ENCODE results near the gene CDKAL1.

The CDKAL1 gene

DNA sequence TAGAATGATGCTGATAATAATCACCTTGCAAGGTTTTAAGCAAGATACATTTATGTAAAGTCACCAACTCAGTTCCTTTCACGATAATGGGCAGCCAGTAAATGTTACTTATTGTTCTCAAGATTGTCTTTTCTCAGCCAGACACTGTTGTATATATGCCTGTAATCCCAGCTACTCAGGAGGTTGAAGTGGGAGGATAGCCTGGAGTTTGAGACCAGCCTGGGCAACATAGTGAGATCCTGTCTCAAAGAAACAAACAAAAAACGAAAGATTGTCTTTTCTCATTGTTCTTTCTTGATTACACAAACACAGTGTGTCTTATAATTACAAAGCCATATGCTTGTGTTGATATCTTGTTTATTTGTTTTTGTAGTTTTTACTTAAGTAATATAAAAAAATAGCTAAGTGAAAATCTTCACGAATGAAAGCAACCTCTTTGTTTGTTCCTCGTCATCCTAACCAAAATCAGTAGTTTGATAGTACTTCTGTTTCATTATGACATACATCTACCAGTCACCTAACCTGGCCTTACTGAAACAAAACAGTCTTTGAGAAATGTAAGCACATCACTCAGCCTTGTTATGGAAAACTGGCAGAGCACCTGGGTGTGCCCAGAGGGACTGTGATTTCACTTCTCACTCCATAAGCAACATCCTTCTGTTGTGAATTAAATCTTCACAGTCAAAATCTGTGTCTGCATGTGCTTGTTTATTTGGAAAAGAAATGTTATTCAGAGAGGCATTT is 623.1 kb downstream of the CDKAL1 start:
- Mint-ChIP-seq H3K4me1 (ENCODE audit: low read depth) (no peaks in the 10 kb centered on the region), H3K4me3 (no peak overlapping the region), H3K9me3 (no peaks in the 10 kb centered on the region), H3K27me3 (no peaks in the 10 kb centered on the region), H3K36me3 (ENCODE audit: low read depth) (no peaks in the 10 kb centered on the region), H3K27ac (no peak overlapping the region)
- intact Hi-C loops (cut with micrococcal nuclease), result no loop called here

DNA sequence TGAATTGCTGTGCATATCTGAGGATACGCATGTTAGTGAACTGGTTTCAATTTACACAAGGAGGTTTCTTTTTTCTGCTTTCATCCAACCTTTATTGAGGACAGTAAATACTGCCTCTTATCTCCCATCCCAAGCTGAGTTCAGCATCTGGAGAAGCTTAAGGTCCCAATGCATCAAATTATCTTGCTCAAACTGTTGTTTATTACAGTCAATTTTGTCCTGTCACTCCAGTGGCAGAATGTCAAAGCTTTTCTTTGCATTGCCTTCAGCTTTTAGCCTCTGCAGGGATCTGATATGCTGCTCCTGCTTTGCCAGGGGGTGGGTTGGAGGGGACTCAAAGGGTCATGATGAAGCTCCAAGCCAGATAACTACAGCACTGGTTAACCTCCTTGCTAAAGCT is 623.9 kb downstream of the CDKAL1 start:
- no peak overlapping the region for H3K4me3 Mint-ChIP-seq
- H3K27ac Mint-ChIP-seq, result no peak overlapping the region
- no peaks in the 10 kb centered on the region for H3K9me3 Mint-ChIP-seq
- no peaks in the 10 kb centered on the region for H3K36me3 Mint-ChIP-seq (ENCODE audit: low read depth)
- intact Hi-C loops (cut with micrococcal nuclease), result no loop called here
- H3K4me1 Mint-ChIP-seq (ENCODE audit: low read depth), result no peaks in the 10 kb centered on the region
- H3K27me3 Mint-ChIP-seq, result no peaks in the 10 kb centered on the region

DNA sequence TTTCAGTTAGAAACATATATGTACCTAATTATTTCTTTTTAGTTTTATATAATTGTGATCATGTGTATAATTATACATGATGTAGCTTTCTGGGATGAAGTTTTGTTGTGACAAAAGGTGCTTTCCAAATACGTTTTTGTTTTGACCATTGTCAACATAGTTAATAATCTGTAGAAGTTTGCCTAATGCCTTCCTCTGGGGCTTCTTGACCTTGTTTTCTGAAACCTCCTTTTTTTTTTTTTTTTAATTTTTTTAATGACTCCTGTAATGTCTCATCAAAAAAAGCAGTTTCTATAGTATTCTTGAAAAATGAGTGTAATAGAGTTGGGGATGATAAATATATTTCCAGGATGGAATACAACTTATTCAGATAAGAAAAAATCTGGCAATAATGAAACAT is 624.6 kb downstream of the CDKAL1 start:
- Mint-ChIP-seq H3K4me3 (no peak overlapping the region), H3K36me3 (ENCODE audit: low read depth) (no peaks in the 10 kb centered on the region), H3K27ac (no peak overlapping the region), H3K27me3 (no peaks in the 10 kb centered on the region), H3K9me3 (no peaks in the 10 kb centered on the region), H3K4me1 (ENCODE audit: low read depth) (no peaks in the 10 kb centered on the region)
- intact Hi-C loops (cut with micrococcal nuclease), result no loop called here

GRCh38 chr6:21159465-21159864 is 625.2 kb downstream of the CDKAL1 start:
- intact Hi-C loops (cut with micrococcal nuclease), result no loop called here
- Mint-ChIP-seq H3K27ac (no peak overlapping the region), H3K9me3 (no peaks in the 10 kb centered on the region), H3K36me3 (ENCODE audit: low read depth) (no peaks in the 10 kb centered on the region), H3K27me3 (no peaks in the 10 kb centered on the region), H3K4me1 (ENCODE audit: low read depth) (peaks cover 2% of the 10 kb centered on the region), H3K4me3 (no peak overlapping the region)

- Mint-ChIP-seq H3K4me1 (ENCODE audit: low read depth) (peaks cover 14% of the 10 kb centered on the region), H3K9me3 (no peaks in the 10 kb centered on the region), H3K27me3 (no peaks in the 10 kb centered on the region), H3K4me3 (no peak overlapping the region), H3K36me3 (ENCODE audit: low read depth) (no peaks in the 10 kb centered on the region), H3K27ac (no peak overlapping the region)
- intact Hi-C loops (cut with micrococcal nuclease), result loop anchor here (10.0 kb wide), 1 partner anchor 423 kb away; no protein-coding TSS in a partner anchor
These were observed 627.5 kb downstream of the CDKAL1 start for GRCh38 chr6:21161707-21162106.

DNA sequence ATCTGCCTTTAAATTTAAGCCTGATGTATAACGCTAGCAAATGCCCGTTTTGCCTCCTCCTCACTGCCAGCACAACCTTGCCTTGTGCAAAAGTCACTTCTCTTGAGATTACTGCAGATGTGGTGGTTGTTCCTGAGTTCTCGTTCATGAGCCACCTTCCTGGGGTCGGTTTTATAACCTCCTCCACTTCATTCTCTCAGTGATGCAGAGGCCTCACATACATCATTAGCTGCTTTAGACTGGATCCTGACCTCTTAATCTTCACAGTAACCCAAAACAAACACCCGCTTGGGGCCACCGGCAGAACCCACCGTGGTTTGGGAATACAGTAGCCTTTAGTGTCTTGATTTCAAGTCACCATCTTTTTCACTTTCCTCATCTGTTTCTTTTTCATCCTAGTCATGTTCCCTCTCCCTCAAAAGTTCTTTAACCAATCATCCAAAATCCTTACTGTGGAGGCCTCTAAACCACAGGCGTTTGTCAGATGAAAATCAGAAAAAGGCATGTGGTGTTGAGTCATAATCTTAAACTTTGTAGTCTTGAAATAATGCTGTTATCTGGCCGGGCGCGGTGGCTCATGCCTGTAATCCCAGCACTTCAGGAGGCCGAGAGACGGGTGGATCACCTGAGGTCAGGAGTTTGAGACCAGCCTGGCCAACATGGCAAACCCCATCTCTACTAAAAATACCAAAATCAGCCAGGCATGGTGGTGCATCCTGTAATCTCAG is 629.0 kb downstream of the CDKAL1 start:
- H3K4me3 Mint-ChIP-seq, result no peak overlapping the region
- no peak overlapping the region for H3K27ac Mint-ChIP-seq
- H3K27me3 Mint-ChIP-seq, result no peaks in the 10 kb centered on the region
- H3K9me3 Mint-ChIP-seq, result no peaks in the 10 kb centered on the region
- peaks cover 14% of the 10 kb centered on the region for H3K4me1 Mint-ChIP-seq (ENCODE audit: low read depth)
- no peaks in the 10 kb centered on the region for H3K36me3 Mint-ChIP-seq (ENCODE audit: low read depth)
- intact Hi-C loops (cut with micrococcal nuclease), result loop anchor here (10.0 kb wide), 1 partner anchor 422 kb away; no protein-coding TSS in a partner anchor

DNA sequence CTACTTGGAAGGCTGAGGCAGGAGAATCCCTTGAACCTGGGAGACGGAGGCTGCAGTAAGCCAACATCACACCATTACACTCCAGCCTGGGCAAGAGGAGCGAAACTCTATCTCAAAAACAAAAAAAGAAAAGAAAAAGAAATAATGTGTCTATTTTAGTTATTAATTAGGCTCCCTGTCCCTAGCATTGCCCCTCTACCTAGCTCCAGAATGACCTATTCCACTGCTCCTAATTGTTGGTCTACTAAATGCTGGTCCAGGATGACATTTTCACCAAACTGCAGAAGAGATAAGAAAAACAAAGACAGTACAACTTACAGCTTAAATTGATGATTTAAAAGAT is 629.6 kb downstream of the CDKAL1 start:
- Mint-ChIP-seq H3K27ac (no peak overlapping the region), H3K9me3 (no peaks in the 10 kb centered on the region)
- intact Hi-C loops (cut with micrococcal nuclease), result loop anchor here (10.0 kb wide), 1 partner anchor 421 kb away; no protein-coding TSS in a partner anchor

GRCh38 chr6:21164768-21165326 is 630.6 kb downstream of the CDKAL1 start:
- no peaks in the 10 kb centered on the region for H3K36me3 Mint-ChIP-seq (ENCODE audit: low read depth)
- H3K27me3 Mint-ChIP-seq, result no peaks in the 10 kb centered on the region
- peaks cover 14% of the 10 kb centered on the region for H3K4me1 Mint-ChIP-seq (ENCODE audit: low read depth)
- no peaks in the 10 kb centered on the region for H3K9me3 Mint-ChIP-seq
- no peak overlapping the region for H3K27ac Mint-ChIP-seq
- H3K4me3 Mint-ChIP-seq, result no peak overlapping the region
- intact Hi-C loops (cut with micrococcal nuclease), result loop anchor here (10.0 kb wide), 1 partner anchor 420 kb away; no protein-coding TSS in a partner anchor

More for the DNA sequence above, 629.6 kb downstream of the CDKAL1 start:
- Mint-ChIP-seq H3K4me1 (ENCODE audit: low read depth) (peaks cover 14% of the 10 kb centered on the region), H3K4me3 (no peak overlapping the region), H3K27me3 (no peaks in the 10 kb centered on the region), H3K36me3 (ENCODE audit: low read depth) (no peaks in the 10 kb centered on the region)

- H3K4me3 Mint-ChIP-seq, result no peak overlapping the region
- intact Hi-C loops (cut with micrococcal nuclease), result loop anchor here (10.0 kb wide), 1 partner anchor 418 kb away; no protein-coding TSS in a partner anchor
- no peak overlapping the region for H3K27ac Mint-ChIP-seq
- no peaks in the 10 kb centered on the region for H3K9me3 Mint-ChIP-seq
- no peaks in the 10 kb centered on the region for H3K36me3 Mint-ChIP-seq (ENCODE audit: low read depth)
- no peaks in the 10 kb centered on the region for H3K27me3 Mint-ChIP-seq
- H3K4me1 Mint-ChIP-seq (ENCODE audit: low read depth), result peaks cover 14% of the 10 kb centered on the region
These were observed 632.5 kb downstream of the CDKAL1 start for GRCh38 chr6:21166754-21167153.

- Mint-ChIP-seq H3K4me1 (ENCODE audit: low read depth) (peaks cover 21% of the 10 kb centered on the region), H3K36me3 (ENCODE audit: low read depth) (no peaks in the 10 kb centered on the region), H3K27ac (no peak overlapping the region), H3K27me3 (no peaks in the 10 kb centered on the region), H3K9me3 (no peaks in the 10 kb centered on the region), H3K4me3 (no peak overlapping the region)
- intact Hi-C loops (cut with micrococcal nuclease), result loop anchor here (10.0 kb wide), 1 partner anchor 417 kb away; no protein-coding TSS in a partner anchor
These were observed 633.5 kb downstream of the CDKAL1 start for GRCh38 chr6:21167790-21168189.

GRCh38 chr6:21171801-21172200 is 637.5 kb downstream of the CDKAL1 start:
- H3K4me1 Mint-ChIP-seq (ENCODE audit: low read depth), result peaks cover 19% of the 10 kb centered on the region
- H3K9me3 Mint-ChIP-seq, result no peaks in the 10 kb centered on the region
- H3K27ac Mint-ChIP-seq, result no peak overlapping the region
- H3K27me3 Mint-ChIP-seq, result no peaks in the 10 kb centered on the region
- H3K36me3 Mint-ChIP-seq (ENCODE audit: low read depth), result no peaks in the 10 kb centered on the region
- no peak overlapping the region for H3K4me3 Mint-ChIP-seq
- intact Hi-C loops (cut with micrococcal nuclease), result no loop called here

GRCh38 chr6:21173031-21173430 is 638.8 kb downstream of the CDKAL1 start:
- Mint-ChIP-seq H3K4me1 (ENCODE audit: low read depth) (peaks cover 19% of the 10 kb centered on the region), H3K36me3 (ENCODE audit: low read depth) (no peaks in the 10 kb centered on the region), H3K4me3 (no peak overlapping the region), H3K27me3 (no peaks in the 10 kb centered on the region), H3K27ac (peak overlapping the region; percentile 59), H3K9me3 (no peaks in the 10 kb centered on the region)
- intact Hi-C loops (cut with micrococcal nuclease), result no loop called here

- Mint-ChIP-seq H3K27ac (peak overlapping the region; percentile 59), H3K27me3 (no peaks in the 10 kb centered on the region), H3K9me3 (no peaks in the 10 kb centered on the region), H3K4me1 (ENCODE audit: low read depth) (peaks cover 19% of the 10 kb centered on the region), H3K36me3 (ENCODE audit: low read depth) (no peaks in the 10 kb centered on the region), H3K4me3 (no peak overlapping the region)
- intact Hi-C loops (cut with micrococcal nuclease), result no loop called here
These were observed 639.4 kb downstream of the CDKAL1 start for GRCh38 chr6:21173678-21174077.

- no peak overlapping the region for H3K27ac Mint-ChIP-seq
- intact Hi-C loops (cut with micrococcal nuclease), result no loop called here
- peaks cover 6% of the 10 kb centered on the region for H3K36me3 Mint-ChIP-seq (ENCODE audit: low read depth)
- H3K27me3 Mint-ChIP-seq, result no peaks in the 10 kb centered on the region
- H3K9me3 Mint-ChIP-seq, result peaks cover 7% of the 10 kb centered on the region
- H3K4me3 Mint-ChIP-seq, result no peak overlapping the region
- H3K4me1 Mint-ChIP-seq (ENCODE audit: low read depth), result peaks cover 19% of the 10 kb centered on the region
These were observed 641.9 kb downstream of the CDKAL1 start for GRCh38 chr6:21176197-21176596.

Measured in dendritic cell treated with granulocyte-macrophage colony-stimulating factor and Interleukin-4, amounts not matched to agents 40 ng/mL and 50 ng/mL, for 4 days (primary cell).